Activated naive CD8-positive, alpha-beta T cell (primary cell): ENCODE measurements around the gene NECAP2.
"Not testable (repeated sequence)": the region's sequence is repeated elsewhere in the genome, so short reads cannot be mapped to it uniquely, and the experiment has no call there.

Experiments used
- H3K27ac Mint-ChIP-seq: one replicate; pipeline ENCODE4 v1.8.0; 2021; ENCODE audit warnings: mixed read lengths
- H3K27me3 Mint-ChIP-seq: one replicate; pipeline ENCODE4 v1.8.0; 2021; ENCODE audit warnings: mixed read lengths
- H3K36me3 Mint-ChIP-seq: one replicate; pipeline ENCODE4 v1.8.0; 2021; ENCODE audit warnings: mixed read lengths
- H3K4me1 Mint-ChIP-seq: one replicate; pipeline ENCODE4 v1.8.0; 2021; ENCODE audit warnings: low read depth, mixed read lengths
- H3K4me3 Mint-ChIP-seq: one replicate; pipeline ENCODE4 v1.8.0; 2021; ENCODE audit warnings: mild to moderate bottlenecking, mixed read lengths
- H3K9me3 Mint-ChIP-seq: one replicate; pipeline ENCODE4 v1.8.0; 2021; ENCODE audit warnings: low read depth, mixed read lengths

NECAP2 gene

GRCh38 chr1:16491056-16491675, 50.6 kb downstream of the NECAP2 start:
- no peak overlapping the region for H3K4me3 Mint-ChIP-seq
- H3K36me3 Mint-ChIP-seq = no peaks in the 10 kb centered on the region
- H3K4me1 Mint-ChIP-seq = peaks cover 3% of the 10 kb centered on the region
- no peaks in the 10 kb centered on the region for H3K9me3 Mint-ChIP-seq
- H3K27me3 Mint-ChIP-seq = no peaks in the 10 kb centered on the region
- H3K27ac Mint-ChIP-seq = no peak overlapping the region

DNA sequence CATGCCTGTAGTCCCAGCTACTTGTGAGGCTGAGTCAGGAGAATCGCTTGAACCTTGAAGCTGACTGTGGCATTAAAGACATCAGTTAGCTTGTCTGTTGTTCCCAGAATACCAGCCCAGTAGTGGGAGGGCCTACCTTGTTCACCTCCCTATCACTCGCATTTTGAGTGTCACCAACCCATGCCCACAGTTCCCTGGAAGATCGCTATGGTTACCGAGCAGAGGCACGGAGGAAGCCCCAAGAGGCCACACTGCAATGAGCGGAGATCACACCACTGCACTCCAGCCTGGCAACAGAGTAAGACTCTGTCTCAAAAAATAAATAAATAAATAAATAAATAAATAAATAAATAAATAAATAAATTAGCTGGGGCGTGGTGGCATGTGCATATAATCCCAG, 52.4 kb downstream of the NECAP2 start:
- peaks cover 12% of the 10 kb centered on the region for H3K4me1 Mint-ChIP-seq
- H3K9me3 Mint-ChIP-seq, H3K27me3 Mint-ChIP-seq, H3K36me3 Mint-ChIP-seq, H3K4me3 Mint-ChIP-seq, H3K27ac Mint-ChIP-seq: not testable (repeated sequence)

DNA sequence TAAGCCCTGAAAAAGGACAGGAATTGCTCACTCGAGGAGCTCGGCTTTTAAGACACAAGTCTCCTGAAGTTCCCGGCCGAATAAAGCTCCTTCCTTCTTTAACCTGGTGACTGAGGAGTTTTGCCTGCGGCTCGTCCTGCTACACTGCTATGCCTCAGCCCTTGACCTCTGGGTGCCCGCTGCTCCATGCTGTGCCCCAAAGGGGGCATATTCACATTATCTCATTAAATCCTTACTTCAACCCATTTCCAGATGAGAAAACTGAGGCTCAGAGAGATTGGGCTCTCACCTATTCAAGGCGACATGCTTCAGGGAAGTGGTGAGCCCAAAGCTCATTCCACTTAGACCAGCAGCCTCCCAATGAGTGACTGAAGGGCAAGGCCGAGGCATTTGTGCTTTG, 53.2 kb downstream of the NECAP2 start:
- H3K4me3 Mint-ChIP-seq, H3K36me3 Mint-ChIP-seq, H3K27ac Mint-ChIP-seq, H3K27me3 Mint-ChIP-seq, H3K9me3 Mint-ChIP-seq: not testable (repeated sequence)
- H3K4me1 Mint-ChIP-seq = peaks cover 13% of the 10 kb centered on the region

DNA sequence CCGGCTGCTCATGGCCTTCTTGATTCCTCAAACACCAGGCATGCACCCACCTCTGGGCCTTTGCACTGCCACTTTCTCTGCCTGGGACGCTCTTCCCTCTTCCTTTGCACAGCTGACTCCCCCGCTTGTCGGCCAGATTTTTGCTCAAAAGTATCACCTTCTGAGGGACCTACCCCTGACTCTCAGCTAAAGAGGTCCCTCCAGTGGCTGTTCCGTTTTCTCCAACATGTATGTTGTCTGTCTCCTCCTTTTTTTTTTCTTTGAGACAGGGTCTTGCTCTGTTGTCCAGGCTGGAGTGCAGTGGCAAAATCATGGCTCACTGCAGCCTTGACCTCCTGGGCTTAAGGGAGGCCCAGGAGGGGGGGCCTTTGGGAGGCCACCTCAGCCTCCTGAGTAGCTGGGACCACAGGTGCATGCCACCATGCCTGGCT, 57.0 kb downstream of the NECAP2 start:
- H3K9me3 Mint-ChIP-seq, H3K27me3 Mint-ChIP-seq, H3K36me3 Mint-ChIP-seq: not testable (repeated sequence)
- H3K4me3 Mint-ChIP-seq = peak overlapping the region; percentile 80
- H3K27ac Mint-ChIP-seq = peak overlapping the region; percentile 5
- peaks cover 21% of the 10 kb centered on the region for H3K4me1 Mint-ChIP-seq

- Mint-ChIP-seq H3K27ac (peak overlapping the region; percentile 5), H3K4me1 (peaks cover 21% of the 10 kb centered on the region), H3K4me3 (peak overlapping the region; percentile 80)
- not testable (repeated sequence) for H3K36me3 Mint-ChIP-seq, H3K27me3 Mint-ChIP-seq, H3K9me3 Mint-ChIP-seq
Observed at GRCh38 chr1:16498047-16498446, 57.5 kb downstream of the NECAP2 start.

GRCh38 chr1:16498573-16499413, 58.3 kb downstream of the NECAP2 start:
- no peaks in the 10 kb centered on the region for H3K27me3 Mint-ChIP-seq
- H3K27ac Mint-ChIP-seq = no peak overlapping the region
- H3K4me1 Mint-ChIP-seq = peaks cover 19% of the 10 kb centered on the region
- H3K9me3 Mint-ChIP-seq = no peaks in the 10 kb centered on the region
- no peaks in the 10 kb centered on the region for H3K36me3 Mint-ChIP-seq
- peak overlapping the region; percentile 80 for H3K4me3 Mint-ChIP-seq

- H3K36me3 Mint-ChIP-seq, H3K27ac Mint-ChIP-seq, H3K9me3 Mint-ChIP-seq, H3K27me3 Mint-ChIP-seq: not testable (repeated sequence)
- Mint-ChIP-seq H3K4me1 (peaks cover 22% of the 10 kb centered on the region), H3K4me3 (peak overlapping the region; percentile 89)
Observed at GRCh38 chr1:16500466-16500865, 59.9 kb downstream of the NECAP2 start.

- not testable (repeated sequence) for H3K27ac Mint-ChIP-seq, H3K9me3 Mint-ChIP-seq, H3K27me3 Mint-ChIP-seq, H3K36me3 Mint-ChIP-seq
- peak overlapping the region; percentile 46 for H3K4me3 Mint-ChIP-seq
- H3K4me1 Mint-ChIP-seq = peaks cover 22% of the 10 kb centered on the region
Observed at GRCh38 chr1:16500975-16501374, 60.5 kb downstream of the NECAP2 start.

DNA sequence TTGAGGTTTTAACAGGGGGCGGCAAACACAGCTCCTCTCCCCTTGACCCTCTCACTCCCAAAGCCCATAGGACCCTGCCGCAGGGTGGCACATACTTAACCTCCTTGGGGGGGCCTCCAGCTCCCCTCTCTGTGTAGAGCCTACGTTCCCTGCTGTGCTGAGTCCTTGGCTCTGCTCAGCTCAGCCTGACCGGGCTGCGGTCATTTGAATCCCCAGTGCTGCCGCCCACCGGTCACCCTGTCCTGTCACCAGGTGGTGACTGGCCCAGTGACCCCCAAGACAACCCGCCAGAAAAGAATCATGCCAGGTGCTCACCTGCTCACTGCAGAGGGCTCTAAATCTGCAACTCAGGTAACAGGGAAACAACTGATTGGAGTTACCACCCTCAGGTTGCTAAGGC, 60.9 kb downstream of the NECAP2 start:
- not testable (repeated sequence) for H3K9me3 Mint-ChIP-seq, H3K36me3 Mint-ChIP-seq, H3K27ac Mint-ChIP-seq, H3K27me3 Mint-ChIP-seq
- H3K4me1 Mint-ChIP-seq = peaks cover 22% of the 10 kb centered on the region
- peak overlapping the region; percentile 46 for H3K4me3 Mint-ChIP-seq

GRCh38 chr1:16503494-16503893, 63.0 kb downstream of the NECAP2 start:
- Mint-ChIP-seq H3K36me3 (no peaks in the 10 kb centered on the region), H3K27me3 (no peaks in the 10 kb centered on the region), H3K4me3 (no peak overlapping the region)

GRCh38 chr1:16505870-16506269, 65.3 kb downstream of the NECAP2 start:
- peaks cover 13% of the 10 kb centered on the region for H3K4me1 Mint-ChIP-seq
- not testable (repeated sequence) for H3K4me3 Mint-ChIP-seq, H3K9me3 Mint-ChIP-seq, H3K27ac Mint-ChIP-seq, H3K27me3 Mint-ChIP-seq, H3K36me3 Mint-ChIP-seq

More at GRCh38 chr1:16503494-16503893, 63.0 kb downstream of the NECAP2 start:
- no peak overlapping the region for H3K27ac Mint-ChIP-seq
- H3K9me3 Mint-ChIP-seq = no peaks in the 10 kb centered on the region
- peaks cover 14% of the 10 kb centered on the region for H3K4me1 Mint-ChIP-seq

GRCh38 chr1:16506364-16507136, 66.0 kb downstream of the NECAP2 start:
- not testable (repeated sequence) for H3K27me3 Mint-ChIP-seq, H3K27ac Mint-ChIP-seq, H3K4me3 Mint-ChIP-seq, H3K4me1 Mint-ChIP-seq, H3K9me3 Mint-ChIP-seq, H3K36me3 Mint-ChIP-seq

DNA sequence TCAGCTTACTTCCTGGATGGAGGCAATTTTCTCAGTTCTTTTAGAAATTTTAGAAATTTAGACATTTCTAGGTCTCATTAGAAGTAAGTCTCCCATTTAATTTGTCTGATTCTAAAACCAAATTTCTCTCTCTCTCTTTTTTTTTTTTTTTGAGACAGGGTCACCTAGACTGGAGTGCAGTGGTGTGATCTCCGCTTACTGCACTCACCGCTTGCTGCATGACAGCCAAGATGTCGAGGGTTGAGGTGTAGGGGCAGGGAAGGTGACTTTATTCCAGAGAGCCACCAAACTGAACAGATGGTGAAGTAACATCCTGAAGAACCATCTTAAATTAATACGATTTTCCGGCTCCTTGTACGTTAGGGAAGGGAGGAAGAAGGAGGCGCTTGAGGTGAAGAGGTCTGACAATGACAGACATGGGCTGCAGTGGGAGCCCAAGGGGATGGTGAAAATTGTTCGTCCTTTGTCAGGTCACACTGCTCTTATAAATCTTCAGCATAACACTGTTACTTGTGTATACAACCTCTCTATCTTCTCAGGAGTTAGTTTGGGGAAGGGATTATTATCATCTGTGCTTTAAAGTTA, 68.4 kb downstream of the NECAP2 start:
- not testable (repeated sequence) for H3K27me3 Mint-ChIP-seq, H3K9me3 Mint-ChIP-seq, H3K36me3 Mint-ChIP-seq, H3K27ac Mint-ChIP-seq, H3K4me3 Mint-ChIP-seq
- H3K4me1 Mint-ChIP-seq = peaks cover 10% of the 10 kb centered on the region
